SU-DHL-6 (cell line): Measurements from ENCODE around the gene SBSN.

Experiments used
- CTCF ChIP-seq: fragments of 200-600 bp; sonication (generic); IDR thresholded peaks from one replicate; pipeline ENCODE4 v1.5.1; 2017; ENCODE audit warnings: antibody characterized with exemption, mild to moderate bottlenecking, low read length, moderate library complexity; ENCODE audit not compliant: insufficient read depth, poor library complexity, severe bottlenecking
- EZH2phosphoT487 ChIP-seq: fragments of 200-600 bp; sonication (generic), shearing (Covaris generic); conservative IDR thresholded peaks from 2 replicates; pipeline ENCODE4 v1.6.1; 2018; ENCODE audit warnings: mild to moderate bottlenecking, antibody characterized with exemption, low read length, moderate library complexity, mixed read lengths

GRCh38 chr19:35562776-35563175, 34.7 kb upstream of the SBSN start:
- TF ChIP-seq CTCF, result no peak
- no peak for TF ChIP-seq EZH2phosphoT487
